Karpas-422 (cell line): ENCODE measurements around the gene KCNA10. TPM values are rescaled to one million over a fixed set of nuclear protein-coding genes. Genes with fewer than 3 reads are reported as not detected.

Experiments used
- DNase-seq: peaks from one replicate; pipeline ENCODE4 v3.0.0-alpha.2; 2015
- H2AFZ ChIP-seq: fragments of 200-600 bp; sonication (generic); 2 replicates; pipeline ENCODE4 v1.6.1; 2014; ENCODE audit warnings: antibody characterized with exemption, low read length, mixed read lengths
- H3K27ac ChIP-seq: fragments of 200-600 bp; sonication (generic); 2 replicates; pipeline ENCODE4 v1.5.1; 2014; ENCODE audit warnings: mild to moderate bottlenecking, low read length, moderate library complexity
- H3K27me3 ChIP-seq: fragments of 200-600 bp; sonication (generic); 2 replicates; pipeline ENCODE4 v1.6.1; 2014; ENCODE audit warnings: low read length, mixed read lengths
- H3K36me3 ChIP-seq: fragments of 200-600 bp; sonication (generic); 2 replicates; pipeline ENCODE4 v1.6.1; 2014; ENCODE audit warnings: low read length, mixed read lengths; ENCODE audit not compliant: insufficient read depth
- H3K4me1 ChIP-seq: fragments of 200-600 bp; sonication (generic); 2 replicates; pipeline ENCODE4 v1.6.1; 2014; ENCODE audit warnings: mild to moderate bottlenecking, low read length, mixed read lengths
- H3K4me2 ChIP-seq: fragments of 200-600 bp; sonication (generic); 2 replicates; pipeline ENCODE4 v1.6.1; 2014; ENCODE audit warnings: low read length, low read depth, mild to moderate bottlenecking; ENCODE audit not compliant: poor library complexity, severe bottlenecking
- H3K4me3 ChIP-seq: fragments of 200-600 bp; sonication (generic); 2 replicates; pipeline ENCODE4 v1.5.1; 2014; ENCODE audit warnings: mild to moderate bottlenecking, antibody characterized with exemption, low read length, mixed read lengths
- H3K79me2 ChIP-seq: fragments of 200-600 bp; sonication (generic); 2 replicates; pipeline ENCODE4 v1.6.1; 2014; ENCODE audit warnings: mild to moderate bottlenecking, low read length, mixed read lengths
- H3K9ac ChIP-seq: fragments of 200-600 bp; sonication (generic); 2 replicates; pipeline ENCODE4 v1.6.0; 2014; ENCODE audit warnings: low read length
- H3K9me2 ChIP-seq: fragments of 200-600 bp; sonication (generic), shearing (Covaris generic); replicated peaks from 2 replicates; pipeline ENCODE4 v1.6.0; 2014; ENCODE audit warnings: mild to moderate bottlenecking, low read length, moderate library complexity; ENCODE audit not compliant: insufficient read depth
- H3K9me3 ChIP-seq: fragments of 300-700, 200-600 bp; sonication (generic); 2 replicates; pipeline ENCODE4 v1.6.1; 2014; ENCODE audit warnings: low read length, mixed read lengths
- H4K20me1 ChIP-seq: fragments of 200-600 bp; sonication (generic); 2 replicates; pipeline ENCODE4 v1.6.1; 2014; ENCODE audit warnings: mild to moderate bottlenecking, antibody characterized with exemption, low read length, low read depth; ENCODE audit not compliant: insufficient read depth
- total RNA-seq: library from RNA; depleted of rRNA; stranded (reverse); fragments of >200 nt; shearing (Covaris generic); gene quantifications from 2 replicates; pipeline ENCODE4 v1.2.3, GENCODE V29; 2014; ENCODE audit warnings: low replicate concordance

KCNA10 gene
- total RNA-seq, 1 experiment from 2014 or later, result not detected

- H4K20me1 ChIP-seq, result no peaks in the 10 kb centered on the region
- H3K9ac ChIP-seq, result no peak overlapping the region
- no peaks in the 10 kb centered on the region for H3K9me3 ChIP-seq
- DNase-seq, result no peak
- H2AFZ ChIP-seq, result no peak overlapping the region
- no peak overlapping the region for H3K27ac ChIP-seq
- no peaks in the 10 kb centered on the region for H3K79me2 ChIP-seq
- H3K36me3 ChIP-seq, result no peaks in the 10 kb centered on the region
- H3K4me1 ChIP-seq, result peaks cover 5% of the 10 kb centered on the region; the same call in 1 of the 2 replicates
- H3K27me3 ChIP-seq, result 0 out of 2 replicates have a peak, but pooled peaks cover 3% of the 10 kb centered on the region
- no peak overlapping the region for H3K4me2 ChIP-seq
- H3K9me2 ChIP-seq, result no peaks in the 10 kb centered on the region
- no peak overlapping the region for H3K4me3 ChIP-seq
Observed at GRCh38 chr1:110555807-110556470, 37.0 kb upstream of the KCNA10 start.

GRCh38 chr1:110554871-110555801, 36.2 kb upstream of the KCNA10 start:
- 0 out of 2 replicates have a peak, but pooled peaks cover 3% of the 10 kb centered on the region for H3K27me3 ChIP-seq
- H3K9me3 ChIP-seq, result no peaks in the 10 kb centered on the region
- no peaks in the 10 kb centered on the region for H3K36me3 ChIP-seq
- H3K79me2 ChIP-seq, result no peaks in the 10 kb centered on the region
- no peak overlapping the region for H2AFZ ChIP-seq
- no peaks in the 10 kb centered on the region for H4K20me1 ChIP-seq
- H3K4me3 ChIP-seq, result no peak overlapping the region
- no peak overlapping the region for H3K4me2 ChIP-seq
- no peak for DNase-seq
- no peak overlapping the region for H3K9ac ChIP-seq
- peaks cover 6% of the 10 kb centered on the region for H3K4me1 ChIP-seq
- no peaks in the 10 kb centered on the region for H3K9me2 ChIP-seq
- H3K27ac ChIP-seq, result no peak overlapping the region

- H3K9me3 ChIP-seq, result no peaks in the 10 kb centered on the region
- H3K4me1 ChIP-seq, result peaks cover 13% of the 10 kb centered on the region
- H3K4me2 ChIP-seq, result no peak overlapping the region
- H3K36me3 ChIP-seq, result no peaks in the 10 kb centered on the region
- no peaks in the 10 kb centered on the region for H3K9me2 ChIP-seq
- H3K27me3 ChIP-seq, result 0 out of 2 replicates have a peak, but pooled peaks cover 3% of the 10 kb centered on the region
- no peaks in the 10 kb centered on the region for H3K79me2 ChIP-seq
- H4K20me1 ChIP-seq, result no peaks in the 10 kb centered on the region
- H3K9ac ChIP-seq, result no peak overlapping the region
- no peak overlapping the region for H3K4me3 ChIP-seq
- no peak overlapping the region for H2AFZ ChIP-seq
- no peak overlapping the region for H3K27ac ChIP-seq
- DNase-seq, result no peak
Observed at GRCh38 chr1:110551278-110551809, 32.4 kb upstream of the KCNA10 start.

- H2AFZ ChIP-seq, result no peak overlapping the region
- H3K4me3 ChIP-seq, result no peak overlapping the region
- H3K36me3 ChIP-seq, result no peaks in the 10 kb centered on the region
- no peaks in the 10 kb centered on the region for H3K79me2 ChIP-seq
- no peak overlapping the region for H3K27ac ChIP-seq
- H3K4me2 ChIP-seq, result no peak overlapping the region
- no peaks in the 10 kb centered on the region for H4K20me1 ChIP-seq
- 0 out of 2 replicates have a peak, but pooled peaks cover 3% of the 10 kb centered on the region for H3K27me3 ChIP-seq
- no peaks in the 10 kb centered on the region for H3K9me3 ChIP-seq
- no peaks in the 10 kb centered on the region for H3K9me2 ChIP-seq
- H3K9ac ChIP-seq, result no peak overlapping the region
- H3K4me1 ChIP-seq, result peaks cover 11% of the 10 kb centered on the region
- DNase-seq, result no peak
Observed at GRCh38 chr1:110549831-110550230, 30.9 kb upstream of the KCNA10 start.

- no peak overlapping the region for H3K9ac ChIP-seq
- no peaks in the 10 kb centered on the region for H4K20me1 ChIP-seq
- H3K9me2 ChIP-seq, result no peaks in the 10 kb centered on the region
- no peaks in the 10 kb centered on the region for H3K79me2 ChIP-seq
- H3K27ac ChIP-seq, result no peak overlapping the region
- H3K27me3 ChIP-seq, result 0 out of 2 replicates have a peak, but pooled peaks cover 3% of the 10 kb centered on the region
- DNase-seq, result peak; percentile 80
- H3K9me3 ChIP-seq, result no peaks in the 10 kb centered on the region
- H2AFZ ChIP-seq, result no peak overlapping the region
- no peaks in the 10 kb centered on the region for H3K36me3 ChIP-seq
- H3K4me3 ChIP-seq, result no peak overlapping the region
- peaks cover 11% of the 10 kb centered on the region for H3K4me1 ChIP-seq
- H3K4me2 ChIP-seq, result no peak overlapping the region
Observed at GRCh38 chr1:110548381-110548780, 29.4 kb upstream of the KCNA10 start.

- H2AFZ ChIP-seq, result no peak overlapping the region
- 0 out of 2 replicates have a peak, but pooled peaks cover under 1% of the 10 kb centered on the region for H3K27me3 ChIP-seq
- H3K4me3 ChIP-seq, result no peak overlapping the region
- no peak overlapping the region for H3K27ac ChIP-seq
- H3K79me2 ChIP-seq, result no peaks in the 10 kb centered on the region
- H3K4me1 ChIP-seq, result peaks cover 11% of the 10 kb centered on the region
- H3K4me2 ChIP-seq, result no peak overlapping the region
- H3K36me3 ChIP-seq, result no peaks in the 10 kb centered on the region
- no peaks in the 10 kb centered on the region for H3K9me2 ChIP-seq
- H3K9me3 ChIP-seq, result no peaks in the 10 kb centered on the region
- no peaks in the 10 kb centered on the region for H4K20me1 ChIP-seq
- DNase-seq, result no peak
- H3K9ac ChIP-seq, result no peak overlapping the region
Observed at GRCh38 chr1:110547017-110547416, 28.0 kb upstream of the KCNA10 start.

- Histone ChIP-seq H3K4me2 (no peak overlapping the region), H3K79me2 (no peaks in the 10 kb centered on the region), H3K4me1 (peaks cover 11% of the 10 kb centered on the region), H3K9me2 (no peaks in the 10 kb centered on the region), H4K20me1 (no peaks in the 10 kb centered on the region), H3K27ac (no peak overlapping the region), H2AFZ (no peak overlapping the region), H3K4me3 (no peak overlapping the region), H3K36me3 (no peaks in the 10 kb centered on the region), H3K9me3 (no peaks in the 10 kb centered on the region), H3K9ac (no peak overlapping the region), H3K27me3 (no peaks in the 10 kb centered on the region)
- DNase-seq, result no peak
Observed at GRCh38 chr1:110545492-110545891, 26.5 kb upstream of the KCNA10 start.

- H3K4me3 ChIP-seq, result no peak overlapping the region
- no peak overlapping the region for H2AFZ ChIP-seq
- no peak overlapping the region for H3K27ac ChIP-seq
- H4K20me1 ChIP-seq, result no peaks in the 10 kb centered on the region
- DNase-seq, result no peak
- H3K36me3 ChIP-seq, result no peaks in the 10 kb centered on the region
- no peak overlapping the region for H3K9ac ChIP-seq
- no peaks in the 10 kb centered on the region for H3K9me3 ChIP-seq
- no peak overlapping the region for H3K4me2 ChIP-seq
- no peaks in the 10 kb centered on the region for H3K9me2 ChIP-seq
- H3K79me2 ChIP-seq, result no peaks in the 10 kb centered on the region
- H3K27me3 ChIP-seq, result no peaks in the 10 kb centered on the region
- peaks cover 6% of the 10 kb centered on the region for H3K4me1 ChIP-seq
Observed at GRCh38 chr1:110544753-110545152, 25.8 kb upstream of the KCNA10 start.
